ENCODE measurements around the gene CCDC137.

- TF ChIP-seq CTCF (conservative IDR thresholded peaks at IDR 0.05) (no peak), ZFX (IDR thresholded peaks at IDR 0.05) (no peak)
Observed at GRCh38 chr17:81616877-81617276, 49.7 kb upstream of the CCDC137 start.
